ENCODE measurements around the gene FARS2.

DNA sequence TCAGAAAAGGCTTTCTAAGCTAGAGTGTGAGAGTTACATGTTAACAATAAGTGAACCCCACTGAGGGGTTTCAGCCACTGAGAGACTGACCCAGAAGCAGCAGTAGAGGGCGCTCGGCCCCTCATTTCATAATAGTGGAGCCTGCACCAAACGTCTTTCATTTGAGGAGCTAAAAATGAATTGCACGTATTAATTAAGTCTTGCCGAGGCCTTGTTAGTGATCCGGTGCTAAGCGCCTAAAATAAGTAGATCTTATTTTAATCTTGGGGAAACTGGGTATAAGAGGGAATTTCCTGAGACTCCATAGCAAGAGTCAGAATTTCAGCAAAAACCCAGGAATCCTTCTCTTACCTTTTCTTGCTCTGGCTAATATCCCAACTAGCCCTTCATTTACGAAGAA lies 209.7 kb downstream of the FARS2 start:
- no peak for TF ChIP-seq POLR2A (IDR thresholded peaks at IDR 0.05)
- TF ChIP-seq, protein P1, sequence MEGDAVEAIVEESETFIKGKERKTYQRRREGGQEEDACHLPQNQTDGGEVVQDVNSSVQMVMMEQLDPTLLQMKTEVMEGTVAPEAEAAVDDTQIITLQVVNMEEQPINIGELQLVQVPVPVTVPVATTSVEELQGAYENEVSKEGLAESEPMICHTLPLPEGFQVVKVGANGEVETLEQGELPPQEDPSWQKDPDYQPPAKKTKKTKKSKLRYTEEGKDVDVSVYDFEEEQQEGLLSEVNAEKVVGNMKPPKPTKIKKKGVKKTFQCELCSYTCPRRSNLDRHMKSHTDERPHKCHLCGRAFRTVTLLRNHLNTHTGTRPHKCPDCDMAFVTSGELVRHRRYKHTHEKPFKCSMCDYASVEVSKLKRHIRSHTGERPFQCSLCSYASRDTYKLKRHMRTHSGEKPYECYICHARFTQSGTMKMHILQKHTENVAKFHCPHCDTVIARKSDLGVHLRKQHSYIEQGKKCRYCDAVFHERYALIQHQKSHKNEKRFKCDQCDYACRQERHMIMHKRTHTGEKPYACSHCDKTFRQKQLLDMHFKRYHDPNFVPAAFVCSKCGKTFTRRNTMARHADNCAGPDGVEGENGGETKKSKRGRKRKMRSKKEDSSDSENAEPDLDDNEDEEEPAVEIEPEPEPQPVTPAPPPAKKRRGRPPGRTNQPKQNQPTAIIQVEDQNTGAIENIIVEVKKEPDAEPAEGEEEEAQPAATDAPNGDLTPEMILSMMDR (IDR thresholded peaks at IDR 0.05), result peak; percentile 68 to 94 (median 86)
